H9 (cell line): ENCODE data around the gene XPR1. TPM values are rescaled to one million over a fixed set of nuclear protein-coding genes. Genes with fewer than 3 reads are reported as not detected.
"Not testable (repeated sequence)": the region's sequence is repeated elsewhere in the genome, so short reads cannot be mapped to it uniquely, and the experiment has no call there.

Experiments used
- DNase-seq: peaks from one replicate; pipeline ENCODE4 v3.0.0-alpha.2; 2017
- H2AFZ ChIP-seq: one replicate; pipeline ENCODE4 v1.6.1; 2013; ENCODE audit warnings: mild to moderate bottlenecking, low read length, control low read depth, moderate library complexity
- H2AK5ac ChIP-seq: 2 replicates; pipeline ENCODE4 v1.6.1; 2013; ENCODE audit warnings: low read length, control low read depth, mixed read lengths; ENCODE audit not compliant: insufficient read length
- H2BK120ac ChIP-seq: one replicate; pipeline ENCODE4 v1.6.1; 2013; ENCODE audit warnings: low read depth, mild to moderate bottlenecking, low read length, control low read depth, inconsistent platforms; ENCODE audit not compliant: poor library complexity, severe bottlenecking
- H2BK12ac ChIP-seq: 2 replicates; pipeline ENCODE4 v1.6.1; 2013; ENCODE audit warnings: low read length, control low read depth, mixed read lengths, low read depth; ENCODE audit not compliant: insufficient read length
- H2BK15ac ChIP-seq: 2 replicates; pipeline ENCODE4 v1.6.1; 2013; ENCODE audit warnings: low read depth, low read length, control low read depth
- H2BK20ac ChIP-seq: one replicate; pipeline ENCODE4 v1.6.1; 2013; ENCODE audit warnings: low read depth, mild to moderate bottlenecking, low read length, control low read depth, inconsistent platforms; ENCODE audit not compliant: poor library complexity, severe bottlenecking
- H2BK5ac ChIP-seq: 2 replicates; pipeline ENCODE4 v1.6.1; 2013; ENCODE audit warnings: low read length, control low read depth, mixed read lengths; ENCODE audit not compliant: insufficient read length
- H3K14ac ChIP-seq: 2 replicates; pipeline ENCODE4 v1.6.1; 2013; ENCODE audit warnings: low read length, control low read depth; ENCODE audit not compliant: insufficient read depth
- H3K18ac ChIP-seq: 2 replicates; pipeline ENCODE4 v1.6.1; 2013; ENCODE audit warnings: low read depth, mild to moderate bottlenecking, mixed read lengths, low read length, control low read depth; ENCODE audit not compliant: insufficient read length
- H3K23ac ChIP-seq: 2 replicates; pipeline ENCODE4 v1.6.1; 2013; ENCODE audit warnings: low read length, control low read depth, mixed read lengths, low read depth; ENCODE audit not compliant: insufficient read length
- H3K23me2 ChIP-seq: 2 replicates; pipeline ENCODE4 v1.6.1; 2013; ENCODE audit warnings: low read depth, mild to moderate bottlenecking, mixed read lengths, low read length, control low read depth; ENCODE audit not compliant: insufficient read length, poor library complexity, severe bottlenecking
- H3K27ac ChIP-seq: 2 replicates; pipeline ENCODE4 v1.5.1; 2013; ENCODE audit warnings: low read length, control low read depth, mixed read lengths, low read depth; ENCODE audit not compliant: insufficient read length
- H3K27me3 ChIP-seq: 2 replicates; pipeline ENCODE4 v1.6.1; 2013; ENCODE audit warnings: low read length, control low read depth, inconsistent platforms; ENCODE audit not compliant: insufficient read depth
- H3K4ac ChIP-seq: 2 replicates; pipeline ENCODE4 v1.6.1; 2013; ENCODE audit warnings: low read depth, mild to moderate bottlenecking, control low read depth, inconsistent platforms, low read length, moderate library complexity
- H3K4me1 ChIP-seq: 2 replicates; pipeline ENCODE4 v1.6.1; 2013; ENCODE audit warnings: low read length, control low read depth, inconsistent platforms; ENCODE audit not compliant: insufficient read depth
- H3K4me2 ChIP-seq: 2 replicates; pipeline ENCODE4 v1.6.1; 2013; ENCODE audit warnings: low read length, control low read depth, mixed read lengths; ENCODE audit not compliant: insufficient read length, insufficient read depth
- H3K56ac ChIP-seq: 2 replicates; pipeline ENCODE4 v1.6.1; 2013; ENCODE audit warnings: low read depth, mild to moderate bottlenecking, mixed read lengths, low read length, control low read depth; ENCODE audit not compliant: insufficient read length
- H3K79me1 ChIP-seq: 2 replicates; pipeline ENCODE4 v1.6.1; 2013; ENCODE audit warnings: low read depth, mild to moderate bottlenecking, moderate library complexity, low read length, control low read depth, inconsistent platforms; ENCODE audit not compliant: insufficient read depth, poor library complexity, severe bottlenecking
- H3K79me2 ChIP-seq: 2 replicates; pipeline ENCODE4 v1.6.1; 2013; ENCODE audit warnings: low read length, control low read depth, inconsistent platforms; ENCODE audit not compliant: insufficient read depth
- H3K9ac ChIP-seq: 2 replicates; pipeline ENCODE4 v1.6.1; 2013; ENCODE audit warnings: low read length, control low read depth, mixed read lengths; ENCODE audit not compliant: insufficient read length; ENCODE audit errors: extremely low read depth
- H3K9me3 ChIP-seq: one replicate; pipeline ENCODE4 v1.6.1; 2013; ENCODE audit warnings: low read depth, low read length, inconsistent platforms; ENCODE audit not compliant: control insufficient read depth
- H3T11ph ChIP-seq: one replicate; pipeline ENCODE4 v1.6.1; 2013; ENCODE audit warnings: mild to moderate bottlenecking, low read length, control low read depth, inconsistent platforms
- H4K20me1 ChIP-seq: one replicate; pipeline ENCODE4 v1.6.1; 2013; ENCODE audit not compliant: control insufficient read depth, insufficient read length, insufficient read depth
- H4K5ac ChIP-seq: 2 replicates; pipeline ENCODE4 v1.6.1; 2013; ENCODE audit warnings: low read depth, mild to moderate bottlenecking, mixed read lengths, low read length, control low read depth; ENCODE audit not compliant: insufficient read length
- H4K8ac ChIP-seq: replicated peaks from 2 replicates; pipeline ENCODE4 v1.6.1; 2013; ENCODE audit warnings: low read length, control low read depth, mixed read lengths, low read depth; ENCODE audit not compliant: insufficient read length
- H4K91ac ChIP-seq: 2 replicates; pipeline ENCODE4 v1.6.1; 2013; ENCODE audit warnings: low read depth, mild to moderate bottlenecking, moderate library complexity, mixed read lengths, low read length, control low read depth; ENCODE audit not compliant: insufficient read length
- H3K27ac Mint-ChIP-seq, 3 experiments: 2 replicates in 2 of 3; 3 replicates in 1 of 3; pipeline ENCODE4 v1.8.0; 2020 to 2021; ENCODE audit warnings: mixed read lengths in 3 of 3, mild to moderate bottlenecking in 1 of 3, moderate library complexity in 1 of 3
- H3K27me3 Mint-ChIP-seq: 2 replicates; pipeline ENCODE4 v1.8.0; 2021; ENCODE audit warnings: low read depth, mild to moderate bottlenecking, moderate library complexity, mixed read lengths
- H3K36me3 Mint-ChIP-seq, 3 experiments: 2 replicates in 2 of 3; 3 replicates in 1 of 3; pipeline ENCODE4 v1.8.0; 2020 to 2021; ENCODE audit warnings: low read depth in 3 of 3, mixed read lengths in 3 of 3; ENCODE audit not compliant: insufficient read depth in 1 of 3
- H3K4me1 Mint-ChIP-seq, 2 experiments: 2 replicates each; pipeline ENCODE4 v1.8.0; 2020; ENCODE audit warnings: mixed read lengths in 2 of 2
- H3K4me3 Mint-ChIP-seq, 2 experiments: 2 replicates in 1 of 2; 3 replicates in 1 of 2; pipeline ENCODE4 v1.8.0; 2020 to 2021; ENCODE audit warnings: mild to moderate bottlenecking in 2 of 2, mixed read lengths in 2 of 2, moderate library complexity in 1 of 2
- H3K9me3 Mint-ChIP-seq, 2 experiments: 2 replicates in 1 of 2; 3 replicates in 1 of 2; pipeline ENCODE4 v1.8.0; 2020; ENCODE audit warnings: mild to moderate bottlenecking in 2 of 2, mixed read lengths in 2 of 2, moderate library complexity in 1 of 2
- WGBS: extraction: QIAGEN DNeasy Blood & Tissue Kit; methylation state at CpG from one replicate; pipeline ENCODE4 v1.1.7; 2013; ENCODE audit warnings: missing lambda C conversion rate, low lambda C conversion rate, mixed read lengths; ENCODE audit not compliant: insufficient read length; ENCODE audit errors: extremely low coverage; 5-methylcytosine and 5-hydroxymethylcytosine counted together
- total RNA-seq: library from RNA; stranded (reverse); gene quantifications from 2 replicates; pipeline ENCODE4 v1.2.1, GENCODE V29; 2021

The XPR1 gene
- total RNA-seq, 1 experiment from 2014 or later: 34.1 TPM

GRCh38 chr1:180727751-180728150 is 95.9 kb downstream of the XPR1 start:
- not testable (repeated sequence) for H3T11ph ChIP-seq, H4K20me1 ChIP-seq, H3K4ac ChIP-seq, H3K27me3 Mint-ChIP-seq, H4K5ac ChIP-seq, H3K18ac ChIP-seq, H3K27me3 ChIP-seq, H3K4me2 ChIP-seq, H2BK5ac ChIP-seq, H3K9me3 ChIP-seq, H4K8ac ChIP-seq, H2AFZ ChIP-seq, H3K27ac Mint-ChIP-seq, H3K56ac ChIP-seq, H4K91ac ChIP-seq, H3K23ac ChIP-seq, H3K9ac ChIP-seq, H3K23me2 ChIP-seq, H2BK20ac ChIP-seq, DNase-seq, H3K14ac ChIP-seq, H3K4me3 Mint-ChIP-seq, H2BK15ac ChIP-seq, H2AK5ac ChIP-seq, H3K4me1 ChIP-seq, H2BK120ac ChIP-seq, H3K79me1 ChIP-seq, H3K79me2 ChIP-seq, H3K4me1 Mint-ChIP-seq, H2BK12ac ChIP-seq, H3K27ac ChIP-seq
- Mint-ChIP-seq H3K36me3 (peaks cover 10 to 29% (median 17%) of the 10 kb centered on the region in 3 experiments), H3K9me3 (peaks cover 12 to 29% of the 10 kb centered on the region in 2 experiments)
- no CpG with 5 or more reads among the region's 3 CpGs for WGBS
